Measurements from ENCODE around the gene CRYBA1.
"Not testable (repeated sequence)": the region's sequence is repeated elsewhere in the genome, so short reads cannot be mapped to it uniquely, and the experiment has no call there.

Gene CRYBA1

GRCh38 chr17:29263916-29264315 is 17.3 kb downstream of the CRYBA1 start:
- H3K4me1 ChIP-seq (ENCODE audit: low read length), result no peaks in the 10 kb centered on the region
- H3K9ac ChIP-seq (ENCODE audit: low read length), result no peak overlapping the region
- peaks cover 73% of the 10 kb centered on the region for H3K79me2 ChIP-seq (ENCODE audit: low read length)
- no peak overlapping the region for H3K4me2 ChIP-seq (ENCODE audit: low read depth, low read length)
- TF ChIP-seq CTCF (IDR thresholded peaks at IDR 0.05; ENCODE audit: low read length), result no peak
- no peak for TF ChIP-seq EZH2 (optimal IDR thresholded peaks at IDR 0.05; ENCODE audit: low read depth, low read length)
- TF ChIP-seq EZH2phosphoT487 (IDR thresholded peaks at IDR 0.05; ENCODE audit: low read length), result no peak
- peaks cover 16% of the 10 kb centered on the region; the same call in 1 of the 2 replicates for H3K36me3 ChIP-seq (replicated peaks; ENCODE audit: insufficient read depth, low read length)
- no peak for DNase-seq
- peaks cover 8% of the 10 kb centered on the region; the same call in 1 of the 2 replicates for H3F3A ChIP-seq (ENCODE audit: insufficient read depth, low read length)
- no peak overlapping the region for H2AFZ ChIP-seq (ENCODE audit: low read length)
- H4K20me1 ChIP-seq (ENCODE audit: insufficient read depth, low read length), result peaks cover 17% of the 10 kb centered on the region
- no peak overlapping the region for H3K27ac ChIP-seq (ENCODE audit: low read length)
- no peaks in the 10 kb centered on the region for H3K9me2 ChIP-seq (replicated peaks; ENCODE audit: insufficient read depth, low read length)
- no peaks in the 10 kb centered on the region for H3K27me3 ChIP-seq (replicated peaks; ENCODE audit: insufficient read depth, low read length)
- H3K9me3 ChIP-seq (replicated peaks; ENCODE audit: insufficient read depth, low read length), result no peaks in the 10 kb centered on the region
- no peak overlapping the region for H3K4me3 ChIP-seq (ENCODE audit: low read length)

- H3K79me2 ChIP-seq (ENCODE audit: low read length), result peaks cover 92% of the 10 kb centered on the region
- H3K9ac ChIP-seq (ENCODE audit: low read length); H3F3A ChIP-seq (ENCODE audit: insufficient read depth, low read length); H3K36me3 ChIP-seq (replicated peaks; ENCODE audit: insufficient read depth, low read length); H2AFZ ChIP-seq (ENCODE audit: low read length); H3K4me3 ChIP-seq (ENCODE audit: low read length); H3K9me3 ChIP-seq (replicated peaks; ENCODE audit: insufficient read depth, low read length); H3K9me2 ChIP-seq (replicated peaks; ENCODE audit: insufficient read depth, low read length); H3K4me1 ChIP-seq (ENCODE audit: low read length); DNase-seq; H3K27me3 ChIP-seq (replicated peaks; ENCODE audit: insufficient read depth, low read length); H3K4me2 ChIP-seq (ENCODE audit: low read depth, low read length); H3K27ac ChIP-seq (ENCODE audit: low read length): not testable (repeated sequence)
- H4K20me1 ChIP-seq (ENCODE audit: insufficient read depth, low read length), result peaks cover 58% of the 10 kb centered on the region
Measured at GRCh38 chr17:29271980-29272379, 25.3 kb downstream of the CRYBA1 start.

- Histone ChIP-seq H3K79me2 (ENCODE audit: low read length) (peaks cover 96% of the 10 kb centered on the region), H3F3A (ENCODE audit: insufficient read depth, low read length) (no peaks in the 10 kb centered on the region; the same call in 1 of the 2 replicates), H3K4me3 (ENCODE audit: low read length) (no peak overlapping the region), H3K36me3 (replicated peaks; ENCODE audit: insufficient read depth, low read length) (peaks cover 6% of the 10 kb centered on the region), H2AFZ (ENCODE audit: low read length) (no peak overlapping the region), H3K9me3 (replicated peaks; ENCODE audit: insufficient read depth, low read length) (no peaks in the 10 kb centered on the region), H3K4me1 (ENCODE audit: low read length) (peaks cover 2% of the 10 kb centered on the region; the same call in 1 of the 2 replicates), H3K27ac (ENCODE audit: low read length) (no peak overlapping the region), H3K9me2 (replicated peaks; ENCODE audit: insufficient read depth, low read length) (no peaks in the 10 kb centered on the region), H3K4me2 (ENCODE audit: low read depth, low read length) (no peak overlapping the region), H4K20me1 (ENCODE audit: insufficient read depth, low read length) (peaks cover 71% of the 10 kb centered on the region), H3K27me3 (replicated peaks; ENCODE audit: insufficient read depth, low read length) (no peaks in the 10 kb centered on the region), H3K9ac (ENCODE audit: low read length) (no peak overlapping the region)
- TF ChIP-seq EZH2phosphoT487 (IDR thresholded peaks at IDR 0.05; ENCODE audit: low read length) (no peak), CTCF (IDR thresholded peaks at IDR 0.05; ENCODE audit: low read length) (no peak), EZH2 (optimal IDR thresholded peaks at IDR 0.05; ENCODE audit: low read depth, low read length) (no peak)
- DNase-seq, result no peak
Measured at GRCh38 chr17:29273924-29274323, 27.3 kb downstream of the CRYBA1 start.

- Histone ChIP-seq H3K27ac (ENCODE audit: low read length) (no peak overlapping the region), H3K36me3 (replicated peaks; ENCODE audit: insufficient read depth, low read length) (peaks cover 9% of the 10 kb centered on the region; the same call in 1 of the 2 replicates), H3F3A (ENCODE audit: insufficient read depth, low read length) (no peaks in the 10 kb centered on the region; the same call in 1 of the 2 replicates), H3K79me2 (ENCODE audit: low read length) (peaks cover 100% of the 10 kb centered on the region), H4K20me1 (ENCODE audit: insufficient read depth, low read length) (peaks cover 85% of the 10 kb centered on the region), H3K4me2 (ENCODE audit: low read depth, low read length) (no peak overlapping the region), H3K9me3 (replicated peaks; ENCODE audit: insufficient read depth, low read length) (no peaks in the 10 kb centered on the region), H3K27me3 (replicated peaks; ENCODE audit: insufficient read depth, low read length) (no peaks in the 10 kb centered on the region), H3K4me1 (ENCODE audit: low read length) (peaks cover 2% of the 10 kb centered on the region; the same call in 1 of the 2 replicates), H2AFZ (ENCODE audit: low read length) (no peak overlapping the region), H3K4me3 (ENCODE audit: low read length) (no peak overlapping the region), H3K9me2 (replicated peaks; ENCODE audit: insufficient read depth, low read length) (no peaks in the 10 kb centered on the region), H3K9ac (ENCODE audit: low read length) (no peak overlapping the region)
- no peak for DNase-seq
- no peak for TF ChIP-seq EZH2 (optimal IDR thresholded peaks at IDR 0.05; ENCODE audit: low read depth, low read length)
- no peak for TF ChIP-seq CTCF (IDR thresholded peaks at IDR 0.05; ENCODE audit: low read length)
- no peak for TF ChIP-seq EZH2phosphoT487 (IDR thresholded peaks at IDR 0.05; ENCODE audit: low read length)
Measured at GRCh38 chr17:29278692-29279091, 32.0 kb downstream of the CRYBA1 start.
